Vagina (tissue), 2 donors: ENCODE results near the gene CHST6. TPM values are rescaled to one million over a fixed set of nuclear protein-coding genes. Genes with fewer than 3 reads are reported as not detected.

ENCODE experiments used
- DNase-seq, 2 donors: peaks; one replicate each; pipeline ENCODE4 v3.0.0-alpha.2; 2017; ENCODE audit errors: extremely low spot score in 2 of 2
- H3K27ac ChIP-seq: fragments of 200-600 bp; sonication (generic); one replicate; pipeline ENCODE4 v1.5.1; 2019
- H3K27me3 ChIP-seq: fragments of 200-600 bp; sonication (generic); one replicate; pipeline ENCODE4 v1.5.1; 2019
- H3K36me3 ChIP-seq, 2 donors: fragments of 200-600 bp; sonication (generic); one replicate each; pipeline ENCODE4 v1.5.1; 2017 to 2019
- H3K4me1 ChIP-seq: fragments of 200-600 bp; sonication (generic); one replicate; pipeline ENCODE4 v1.5.1; 2019
- H3K4me3 ChIP-seq, 2 donors: fragments of 200-600 bp; sonication (generic); 1 replicate in 1 of 2; 2 replicates in 1 of 2; pipeline ENCODE4 v1.5.1; 2016 to 2019
- H3K9me3 ChIP-seq: fragments of 200-600 bp; sonication (generic); one replicate; pipeline ENCODE4 v1.5.1; 2019
- CTCF ChIP-seq, 3 experiments: fragments of 450-650 bp in 2 of 3; fragments of 200-600 bp in 1 of 3; sonication (generic) in 1 of 3; IDR thresholded peaks; one replicate each; pipeline ENCODE4 v1.5.1; 2017 to 2019; ENCODE audit warnings: antibody characterized with exemption in 3 of 3, mild to moderate bottlenecking in 2 of 3, moderate library complexity in 2 of 3
- POLR2A ChIP-seq, 2 donors: fragments of 450-650 bp; IDR thresholded peaks; one replicate each; pipeline ENCODE4 v1.6.1; 2017; ENCODE audit warnings: antibody characterized with exemption in 2 of 2, mild to moderate bottlenecking in 2 of 2, moderate library complexity in 2 of 2
- POLR2AphosphoS5 ChIP-seq, 2 donors: sonication (generic); formaldehyde crosslinking; IDR thresholded peaks; one replicate each; pipeline ENCODE4 v1.9.0; 2017; ENCODE audit warnings: antibody characterized with exemption in 2 of 2, mild to moderate bottlenecking in 2 of 2, low read depth in 1 of 2; ENCODE audit not compliant: insufficient read depth in 1 of 2
- intact Hi-C: fragments of 100-400 bp; cut with DNase I; formaldehyde crosslinking; loops from one replicate; pipeline ENCODE4 v1.15.1; 2023
- total RNA-seq: library from RNA; depleted of rRNA; stranded (reverse); fragments of >200 nt; gene quantifications from one replicate; pipeline ENCODE4 v1.2.3, GENCODE V29; 2016

CHST6 gene
- total RNA-seq, 1 donor from 2014 or later, result 0.25 TPM

DNA sequence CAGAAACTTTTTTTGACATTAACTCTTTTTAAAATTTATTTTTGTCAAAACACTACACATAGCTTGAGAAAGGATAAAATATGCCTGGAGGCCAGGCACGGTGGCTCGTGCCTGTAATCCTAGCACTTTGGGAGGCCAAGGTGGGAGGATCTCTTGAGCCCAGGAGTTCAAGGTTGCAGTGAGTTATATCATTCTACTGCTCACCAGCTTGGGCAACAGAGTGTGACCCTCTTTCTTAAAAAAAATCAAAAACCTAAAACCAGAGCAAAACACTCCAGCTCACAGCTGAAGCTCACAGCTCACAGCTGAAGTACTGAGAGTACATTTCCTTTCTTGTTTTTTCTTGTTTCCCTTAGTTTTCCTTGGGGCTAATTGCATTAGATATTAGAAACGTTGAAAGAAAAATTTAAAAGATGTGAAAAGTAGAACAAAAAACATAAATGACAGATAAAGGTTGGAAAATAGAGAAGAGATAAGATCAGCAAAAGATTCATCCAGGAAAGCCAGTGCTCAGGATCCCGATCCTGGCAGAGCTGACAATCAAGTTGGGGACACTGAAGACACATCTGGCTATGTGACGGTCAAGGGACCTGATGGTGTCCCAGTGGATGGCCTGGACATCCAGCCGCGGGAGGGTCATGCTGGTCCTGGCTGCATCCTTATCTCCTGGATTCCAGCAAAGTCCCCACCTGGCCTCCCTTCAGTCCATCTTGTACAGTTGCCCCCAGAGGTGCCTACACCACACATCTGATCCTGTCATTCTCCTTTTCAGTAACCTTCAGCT lies 9.8 kb downstream of the CHST6 start:
- H3K27me3 ChIP-seq, result no peaks in the 10 kb centered on the region
- DNase-seq, result no peak

GRCh38 chr16:75483222-75483621 lies 12.0 kb downstream of the CHST6 start:
- Histone ChIP-seq H3K36me3 (no peaks in the 10 kb centered on the region), H3K4me1 (no peaks in the 10 kb centered on the region), H3K9me3 (no peaks in the 10 kb centered on the region), H3K27me3 (no peaks in the 10 kb centered on the region), H3K4me3 (no peak overlapping the region), H3K27ac (no peak overlapping the region)
- no peak for DNase-seq
- intact Hi-C loops, result no loop called here
- TF ChIP-seq CTCF (IDR thresholded peaks at IDR 0.05) (no peak), POLR2AphosphoS5 (IDR thresholded peaks at IDR 0.05; ENCODE audit: insufficient read depth in 1 of 2, low read depth in 1 of 2) (no peak)

More for the DNA sequence above, 9.8 kb downstream of the CHST6 start:
- H3K9me3 ChIP-seq, result no peaks in the 10 kb centered on the region
- TF ChIP-seq CTCF (IDR thresholded peaks at IDR 0.05), result no peak
- TF ChIP-seq POLR2A (IDR thresholded peaks at IDR 0.05), result no peak
- TF ChIP-seq POLR2AphosphoS5 (IDR thresholded peaks at IDR 0.05; ENCODE audit: insufficient read depth in 1 of 2, low read depth in 1 of 2), result no peak
- H3K36me3 ChIP-seq, result no peaks in the 10 kb centered on the region
- no peak overlapping the region for H3K27ac ChIP-seq
- H3K4me3 ChIP-seq, result no peak overlapping the region
- intact Hi-C loops, result no loop called here
- H3K4me1 ChIP-seq, result no peaks in the 10 kb centered on the region

DNA sequence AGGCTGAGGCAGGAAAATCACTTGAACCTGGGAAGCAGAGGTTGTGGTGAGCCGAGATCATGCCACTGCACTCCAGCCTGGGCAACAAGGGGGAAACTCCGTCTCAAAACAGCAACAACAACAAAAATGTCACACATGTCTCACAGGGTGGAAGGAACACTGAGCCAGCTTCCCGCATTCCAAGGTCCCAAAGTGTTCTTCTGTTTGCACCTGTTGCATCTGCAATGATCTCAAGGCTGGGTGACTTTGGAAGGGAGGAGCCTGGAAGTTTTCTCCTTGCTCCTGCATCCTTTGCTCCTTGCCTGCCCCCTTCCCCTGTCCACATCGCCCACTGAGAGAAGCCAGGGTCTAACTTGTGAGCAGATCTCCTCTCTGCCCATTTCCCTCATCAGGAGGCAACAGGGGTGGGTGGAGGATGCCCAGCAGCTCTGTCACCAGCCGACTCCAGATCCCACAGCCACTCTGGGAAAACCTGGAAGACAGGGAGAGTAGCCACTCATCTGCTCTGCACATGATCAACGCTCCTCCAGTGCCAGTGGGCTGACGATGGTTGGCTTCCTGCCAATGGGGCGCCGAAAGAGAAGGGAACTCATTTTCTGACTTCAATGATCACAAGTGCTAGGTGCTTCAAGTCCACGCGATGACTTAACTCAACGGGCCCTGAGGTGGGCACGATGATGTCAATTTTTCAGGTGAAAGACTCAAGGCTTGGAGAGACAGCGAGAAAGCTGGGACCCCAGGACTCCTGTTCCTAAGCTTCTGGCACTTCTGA lies 12.6 kb downstream of the CHST6 start:
- H3K4me1 ChIP-seq, result no peaks in the 10 kb centered on the region

GRCh38 chr16:75481475-75481874 lies 13.8 kb downstream of the CHST6 start:
- no peaks in the 10 kb centered on the region for H3K9me3 ChIP-seq
- intact Hi-C loops, result no loop called here
- DNase-seq, result no peak
- TF ChIP-seq CTCF (IDR thresholded peaks at IDR 0.05), result no peak
- TF ChIP-seq POLR2AphosphoS5 (IDR thresholded peaks at IDR 0.05; ENCODE audit: insufficient read depth in 1 of 2, low read depth in 1 of 2), result no peak
- TF ChIP-seq POLR2A (IDR thresholded peaks at IDR 0.05), result no peak
- no peaks in the 10 kb centered on the region for H3K27me3 ChIP-seq
- H3K4me3 ChIP-seq, result no peak overlapping the region
- H3K27ac ChIP-seq, result no peak overlapping the region
- H3K36me3 ChIP-seq, result no peaks in the 10 kb centered on the region
- H3K4me1 ChIP-seq, result no peaks in the 10 kb centered on the region

More for the DNA sequence above, 12.6 kb downstream of the CHST6 start:
- no peak for DNase-seq
- no peaks in the 10 kb centered on the region for H3K36me3 ChIP-seq
- intact Hi-C loops, result no loop called here
- H3K4me3 ChIP-seq, result no peak overlapping the region
- TF ChIP-seq POLR2A (IDR thresholded peaks at IDR 0.05), result no peak
- no peak for TF ChIP-seq CTCF (IDR thresholded peaks at IDR 0.05)
- no peak for TF ChIP-seq POLR2AphosphoS5 (IDR thresholded peaks at IDR 0.05; ENCODE audit: insufficient read depth in 1 of 2, low read depth in 1 of 2)
- H3K9me3 ChIP-seq, result no peaks in the 10 kb centered on the region
- H3K27me3 ChIP-seq, result no peaks in the 10 kb centered on the region
- H3K27ac ChIP-seq, result no peak overlapping the region
